T1000 (cell line): ENCODE measurements around the gene MSRB3.

Experiments
- DNase-seq: peaks from one replicate; lab custom pipeline; 2025; ENCODE audit warnings: mixed read lengths; lab: John Stamatoyannopoulos, UW

The MSRB3 gene

DNA sequence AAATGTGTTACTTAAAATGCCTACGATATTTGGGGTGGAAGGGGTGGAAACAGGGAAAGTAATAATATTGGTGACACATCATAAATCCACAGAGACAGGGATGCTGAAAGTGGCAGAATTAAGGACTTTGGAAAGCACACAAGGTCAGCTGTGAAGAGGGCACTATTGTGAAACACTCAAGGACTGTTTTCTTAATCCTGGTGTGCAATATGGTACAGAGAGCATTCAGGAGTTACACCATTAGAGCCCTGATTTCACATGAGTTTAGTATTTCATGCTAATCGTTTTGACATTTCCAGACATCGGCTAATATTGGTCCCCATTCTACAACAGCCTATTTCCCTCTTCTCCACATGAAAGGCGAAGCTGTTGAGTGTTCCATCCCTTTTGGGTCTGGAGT, 219.2 kb downstream of the MSRB3 start:
- no peak for DNase-seq

DNA sequence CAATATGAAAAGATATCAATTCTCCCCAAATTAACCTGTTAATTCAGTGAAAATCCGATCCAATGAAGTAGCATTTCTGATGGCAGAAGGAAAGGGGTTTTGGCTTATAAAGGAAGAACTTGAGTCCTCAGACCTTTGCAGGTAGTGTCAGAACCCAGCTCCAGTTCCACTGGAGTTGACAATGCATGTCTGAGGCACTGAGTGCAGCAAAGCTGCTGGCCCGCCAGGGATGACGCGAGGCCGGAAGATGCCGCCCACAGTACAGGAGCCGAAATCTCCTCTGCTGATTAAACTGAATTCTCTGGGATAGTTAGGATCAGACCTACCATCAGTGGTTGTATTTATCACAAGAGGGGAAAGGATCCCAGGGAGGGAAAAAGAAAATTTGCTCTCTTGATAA, 220.7 kb downstream of the MSRB3 start:
- no peak for DNase-seq

DNA sequence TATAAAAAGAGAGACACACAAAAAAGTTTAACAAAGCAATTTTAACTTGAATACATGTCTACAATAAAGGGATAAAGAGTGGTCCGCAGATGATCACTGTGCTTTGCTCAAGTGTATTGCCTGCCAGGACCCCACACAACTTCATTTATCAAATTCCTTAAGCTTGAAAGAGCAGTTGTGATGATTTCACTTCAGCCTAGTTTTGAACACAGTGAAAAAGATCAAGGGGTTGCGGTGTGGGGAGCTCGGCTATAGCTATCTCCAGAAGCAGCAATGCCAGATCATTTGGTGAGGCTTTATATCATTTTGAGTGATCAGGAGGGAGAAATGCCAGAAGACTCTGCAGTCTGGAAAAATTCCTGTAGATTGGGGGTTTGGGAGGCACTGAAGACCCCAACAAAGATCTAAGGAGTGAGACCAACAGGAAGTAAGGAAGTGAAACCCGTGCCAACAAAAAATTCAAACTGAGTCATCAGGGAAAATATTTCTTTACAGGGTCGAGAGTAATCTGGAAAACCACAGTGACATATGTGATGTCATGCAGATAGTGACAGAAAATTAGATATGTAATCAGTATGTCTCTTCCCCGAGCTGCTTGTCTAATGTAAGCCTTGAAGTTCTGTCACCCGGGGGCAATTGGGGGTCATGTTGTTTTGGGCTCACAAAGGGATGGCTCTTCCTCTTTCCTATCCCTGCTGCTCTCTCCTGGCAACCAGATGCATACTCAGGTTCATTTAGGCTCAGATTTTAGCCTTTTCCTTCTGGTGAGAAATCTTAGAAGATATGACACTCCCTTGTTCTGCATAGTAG, 221.8 kb downstream of the MSRB3 start:
- DNase-seq: peak; percentile 95

DNA sequence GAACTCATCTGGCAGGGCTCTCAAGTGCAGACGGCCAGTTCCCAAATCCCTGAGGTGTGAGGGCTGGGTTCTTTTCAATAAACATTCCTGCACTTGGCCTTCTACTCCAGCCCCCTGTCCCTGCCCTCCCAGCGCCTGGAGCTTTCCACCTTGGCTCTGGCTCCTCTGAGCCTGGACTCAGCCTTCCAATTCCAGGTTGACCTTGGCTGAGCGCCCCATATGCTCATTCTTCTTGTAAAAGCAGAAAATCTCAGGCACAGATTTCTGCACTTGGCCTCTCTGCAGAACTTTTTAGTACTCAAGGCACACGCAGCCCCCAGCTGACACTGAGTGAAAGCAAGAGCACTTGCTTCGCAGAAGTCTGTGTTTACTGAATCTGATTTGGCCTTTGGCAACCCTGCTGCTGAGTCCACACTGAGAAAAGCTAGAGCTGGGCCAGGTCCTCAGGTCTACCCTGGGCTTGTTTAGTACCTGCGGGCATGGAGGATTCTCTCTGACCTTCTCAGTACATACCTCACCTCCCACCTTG, 222.7 kb downstream of the MSRB3 start:
- DNase-seq: no peak

DNA sequence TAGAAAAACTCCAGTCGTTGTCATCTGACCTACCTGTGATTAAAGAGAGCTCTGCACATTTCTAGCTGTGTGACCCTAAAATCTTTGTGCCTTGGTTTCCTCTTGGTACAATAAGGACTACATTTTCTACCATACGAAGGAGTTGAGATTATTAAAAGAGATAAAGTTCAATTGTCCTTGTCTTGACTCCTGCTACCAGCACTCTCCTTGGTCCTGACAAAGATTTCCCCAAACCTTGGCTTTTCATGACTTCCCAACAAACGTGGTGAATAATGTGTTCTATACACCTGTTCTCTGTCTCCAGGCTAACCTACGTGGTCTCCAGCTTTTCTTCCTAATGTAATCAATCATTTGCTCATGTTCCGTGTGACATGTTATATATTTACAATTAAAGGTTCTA, 223.5 kb downstream of the MSRB3 start:
- DNase-seq: no peak

DNA sequence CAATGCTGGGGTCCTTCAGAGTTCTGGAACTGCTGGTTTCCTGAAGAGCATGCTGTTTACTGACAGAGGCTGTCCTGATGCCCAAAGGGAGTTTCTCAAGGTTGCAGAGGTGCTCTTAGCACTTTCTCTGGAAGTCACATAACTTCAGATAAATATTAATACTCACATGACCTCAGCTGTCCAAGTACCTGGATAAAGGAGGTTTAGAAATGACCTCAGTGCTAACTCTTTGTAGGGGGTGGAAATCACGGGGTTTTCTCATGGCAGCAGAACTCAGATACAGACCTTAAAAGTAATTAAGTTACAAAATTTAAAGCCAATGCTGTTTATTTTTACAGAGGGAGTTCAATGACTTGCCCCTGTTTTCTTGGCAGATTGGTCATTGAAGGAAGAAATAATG, 225.9 kb downstream of the MSRB3 start:
- DNase-seq: no peak

DNA sequence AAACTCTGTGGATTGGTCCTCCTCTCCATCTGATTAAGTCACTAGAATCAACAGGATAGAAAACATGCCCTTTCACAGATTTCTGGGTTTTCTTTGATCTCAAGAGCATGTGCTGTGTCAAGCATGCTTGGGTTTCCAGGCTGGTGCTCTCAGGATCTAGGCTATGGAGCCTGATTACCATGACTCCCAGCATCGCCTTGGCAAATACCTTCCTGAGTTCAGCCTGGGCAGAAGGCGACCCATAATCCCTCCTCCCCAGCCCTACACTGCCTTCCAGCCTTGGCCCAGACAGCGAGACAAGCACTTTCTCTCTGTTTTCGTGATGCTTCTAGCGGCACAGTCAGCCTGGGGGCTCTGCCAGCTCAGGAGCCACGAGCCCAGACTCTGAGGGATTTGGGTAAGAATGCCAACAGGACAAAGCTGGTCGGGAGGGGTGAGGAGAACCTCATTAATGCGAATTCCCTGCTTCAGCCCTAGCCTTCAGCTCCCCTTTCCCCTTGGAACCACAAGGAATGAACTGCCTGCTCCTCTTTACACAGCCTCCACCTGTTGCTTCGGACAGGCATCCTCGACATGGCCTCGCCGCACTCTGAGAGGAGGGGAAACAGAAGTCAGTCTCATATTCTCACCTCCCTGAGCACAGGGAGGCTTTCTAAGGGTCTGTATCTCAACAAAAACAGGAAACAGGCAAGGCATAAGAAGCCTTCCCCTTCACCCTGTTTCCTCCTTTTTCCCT, 227.1 kb downstream of the MSRB3 start:
- DNase-seq: no peak

DNA sequence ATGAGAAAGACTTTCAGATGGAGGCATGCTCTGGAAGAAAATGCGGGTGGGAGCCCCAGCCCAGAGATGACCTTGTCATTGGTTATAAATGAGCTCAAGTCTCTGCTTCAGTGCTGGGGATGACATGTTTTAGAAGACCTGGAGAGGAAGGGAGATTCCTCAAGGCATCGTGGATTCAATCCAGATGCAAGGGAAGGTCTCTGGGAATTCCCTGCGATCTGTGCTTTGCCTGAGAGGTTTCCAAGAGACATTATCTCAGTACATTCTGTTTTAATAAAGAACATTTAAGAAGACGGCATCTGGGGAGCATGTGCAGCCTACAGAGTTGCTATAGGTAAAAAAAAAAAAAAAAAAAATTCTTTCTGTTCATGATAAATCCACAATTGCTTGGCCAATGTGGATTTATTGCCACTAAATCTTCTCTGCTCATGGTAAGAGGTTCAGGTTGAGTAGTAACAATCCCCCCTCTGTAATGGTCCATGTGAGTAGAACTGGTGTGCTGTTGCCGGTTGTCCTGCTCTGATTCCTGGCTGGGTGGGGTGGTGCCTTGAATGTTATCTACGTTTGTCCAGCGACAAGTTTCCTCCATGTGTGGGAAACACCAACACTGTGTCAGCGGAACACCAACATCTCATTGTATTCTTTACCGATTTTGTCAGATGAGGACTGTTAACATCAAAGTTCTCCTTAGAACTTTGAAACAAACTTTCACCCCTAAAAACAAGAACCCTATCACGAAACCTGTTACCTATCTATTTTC, 230.0 kb downstream of the MSRB3 start:
- DNase-seq: no peak

DNA sequence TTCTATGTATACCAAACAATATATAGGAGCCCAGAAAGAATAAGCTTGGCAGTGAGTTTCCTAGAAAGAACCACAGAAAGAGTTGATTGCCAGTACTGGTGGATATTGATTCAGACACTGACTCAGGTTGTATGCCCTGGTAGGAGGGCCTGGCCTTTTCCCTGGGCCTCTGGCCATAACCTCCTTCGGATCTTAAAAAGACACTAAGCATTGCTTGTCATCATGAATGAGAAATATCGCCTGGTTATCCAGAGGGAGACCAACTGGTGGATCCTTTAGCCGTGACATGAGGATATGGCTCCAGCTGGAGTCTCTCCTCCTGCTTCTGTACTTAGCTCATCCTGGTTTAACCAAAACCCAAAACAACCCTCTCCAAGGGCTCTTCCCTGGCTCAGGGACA, 231.5 kb downstream of the MSRB3 start:
- DNase-seq: no peak

DNA sequence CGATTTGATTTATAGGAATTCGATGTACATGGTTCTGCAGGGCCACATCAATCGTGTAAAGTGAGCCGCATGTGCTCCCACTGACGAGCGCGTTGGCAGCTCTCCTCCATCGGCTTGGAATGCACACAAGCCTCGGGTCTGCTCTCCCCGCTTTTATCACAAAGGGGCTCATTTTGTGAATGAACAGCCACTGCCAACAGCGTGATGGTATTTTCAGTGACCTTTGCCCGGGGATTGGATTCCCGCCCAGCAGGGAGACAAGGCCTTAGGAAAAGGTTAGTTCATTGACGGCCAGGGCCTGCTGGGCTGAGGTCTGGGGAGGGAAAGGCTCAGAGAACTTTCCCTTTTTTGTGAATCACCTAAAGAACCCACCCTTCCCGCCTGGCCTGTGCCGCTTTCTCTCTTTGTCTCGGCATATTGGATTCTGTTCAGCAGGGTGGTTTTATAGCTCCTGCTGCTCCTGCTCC, 232.1 kb downstream of the MSRB3 start:
- DNase-seq: no peak

DNA sequence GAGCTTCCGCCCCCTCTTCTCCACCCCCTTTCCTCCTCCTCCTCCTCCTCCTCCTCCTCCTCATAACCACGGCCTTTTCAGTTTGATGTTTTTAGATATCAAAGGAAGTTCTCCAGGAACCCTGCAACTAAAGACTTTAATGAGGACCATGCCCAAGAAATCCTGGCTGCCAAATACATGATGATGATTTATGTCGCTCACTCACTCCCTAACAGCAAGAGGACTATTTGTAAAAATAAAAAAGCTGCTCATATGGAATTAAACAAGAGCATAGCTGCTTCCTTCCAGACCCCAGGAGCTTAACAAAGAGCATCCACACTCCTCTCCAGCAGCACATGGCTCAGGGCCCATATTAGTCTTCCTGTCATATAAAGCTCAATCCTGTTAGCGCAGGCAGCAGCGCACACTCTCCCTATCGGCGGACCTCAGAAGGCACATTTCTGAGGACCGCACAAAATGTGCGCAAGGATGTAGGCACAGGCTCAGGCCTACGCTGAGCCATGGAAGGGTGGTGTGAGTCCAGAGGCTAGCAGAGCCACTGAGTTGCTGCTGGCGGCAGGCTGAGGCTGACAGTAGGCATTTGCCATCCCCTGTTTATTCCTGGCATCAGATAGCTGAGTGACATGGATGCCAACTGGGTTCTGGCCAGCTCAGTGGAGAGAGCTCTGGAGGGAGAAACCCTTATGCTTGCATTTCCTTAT, 232.8 kb downstream of the MSRB3 start:
- no peak for DNase-seq

DNA sequence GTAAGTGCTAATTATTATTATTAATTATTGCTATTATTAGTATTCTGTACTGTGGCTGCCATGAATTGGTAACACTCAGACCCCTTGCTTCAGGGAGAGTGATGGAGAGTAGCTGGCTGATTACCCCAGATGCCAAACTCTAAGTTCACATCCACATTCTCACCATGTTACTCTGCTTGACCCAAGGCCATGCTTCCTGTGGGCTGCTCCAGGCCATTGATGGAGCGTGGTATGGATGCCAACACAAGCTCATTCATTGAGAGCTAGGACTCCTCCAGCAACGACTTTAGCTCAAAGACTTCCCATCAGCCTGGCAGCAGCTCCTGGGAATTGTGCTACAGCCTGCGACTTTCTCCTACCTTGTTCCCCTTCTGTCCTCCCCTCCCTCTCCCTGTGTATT, 233.4 kb downstream of the MSRB3 start:
- DNase-seq: no peak
